Activated CD4-positive, alpha-beta memory T cell treated with anti-CD3 and anti-CD28 coated beads, Interleukin-2, amount 10 ng/mL, durations not matched to agents 7 days and 5 days (primary cell): ENCODE results near the gene GSK3B. TPM values are rescaled to one million over a fixed set of nuclear protein-coding genes. Genes with fewer than 3 reads are reported as not detected.

ENCODE experiments used
- CTCF ChIA-PET: fragments of 350-600 bp; sonication (Branson Sonifier 250); formaldehyde crosslinking; loops from one replicate; lab custom pipeline; 2021; ENCODE audit warnings: antibody characterized with exemption, inconsistent platforms; lab: Charles Lee
- POLR2A ChIA-PET: fragments of 350-600 bp; sonication (Branson Sonifier 250); formaldehyde crosslinking; loops from one replicate; lab custom pipeline; 2021; ENCODE audit warnings: antibody characterized with exemption; lab: Charles Lee
- DNase-seq: peaks from one replicate; pipeline ENCODE4 v3.0.0-alpha.2; 2020
- H3K27ac Mint-ChIP-seq: one replicate; pipeline ENCODE4 v1.8.0; 2021; ENCODE audit warnings: mild to moderate bottlenecking, mixed read lengths
- H3K27me3 Mint-ChIP-seq: one replicate; pipeline ENCODE4 v1.8.0; 2021; ENCODE audit warnings: mixed read lengths
- H3K36me3 Mint-ChIP-seq: one replicate; pipeline ENCODE4 v1.8.0; 2021; ENCODE audit warnings: low read depth, mixed read lengths
- H3K4me1 Mint-ChIP-seq: one replicate; pipeline ENCODE4 v1.8.0; 2021; ENCODE audit warnings: mixed read lengths
- H3K4me3 Mint-ChIP-seq: one replicate; pipeline ENCODE4 v1.8.0; 2021; ENCODE audit warnings: mild to moderate bottlenecking, mixed read lengths
- H3K9me3 Mint-ChIP-seq: one replicate; pipeline ENCODE4 v1.8.0; 2021; ENCODE audit warnings: mixed read lengths
- total RNA-seq, 2 experiments: library from RNA; stranded (reverse); gene quantifications; one replicate each; pipeline ENCODE4 v1.2.3, GENCODE V29; 2021

The GSK3B gene
- total RNA-seq, 2 experiments from 2014 or later: 35.6 to 37.2 TPM

DNA sequence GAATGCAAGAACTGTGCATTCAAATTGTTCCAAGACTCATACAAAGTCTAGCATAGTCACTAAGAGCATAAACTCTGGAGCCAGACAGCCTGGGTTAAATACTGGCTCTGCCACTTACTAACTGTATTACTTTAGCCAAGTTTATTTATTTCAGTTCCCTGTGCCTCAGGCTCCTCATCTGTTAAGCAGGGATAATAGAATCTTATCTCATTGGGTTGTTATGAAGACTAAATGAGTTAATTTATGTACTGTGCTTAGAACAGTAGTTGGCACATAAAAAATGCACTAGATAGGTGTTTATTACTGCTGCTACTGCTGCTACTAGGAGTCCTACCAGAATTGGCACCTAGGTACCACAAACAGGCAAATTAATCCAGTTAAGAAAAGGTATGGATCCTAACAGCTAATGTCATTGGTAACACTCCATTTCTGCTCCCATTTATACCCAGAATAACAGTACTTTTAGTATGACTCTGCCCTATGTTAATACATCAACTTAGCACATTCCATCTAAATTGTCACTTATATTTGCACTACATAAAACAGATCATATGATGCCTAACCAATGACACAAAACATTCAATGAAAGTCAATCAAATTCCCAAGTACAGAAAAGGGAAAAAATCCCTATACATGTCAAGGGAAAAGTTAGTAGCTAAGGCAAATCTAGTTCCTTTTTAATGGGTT is 45.7 kb downstream of the GSK3B start:
- ChIA-PET POLR2A (no interaction called here), CTCF (no interaction called here)
- Mint-ChIP-seq H3K4me3 (no peak overlapping the region), H3K27ac (no peak overlapping the region), H3K36me3 (peaks cover 48% of the 10 kb centered on the region), H3K27me3 (no peaks in the 10 kb centered on the region), H3K4me1 (peaks cover 44% of the 10 kb centered on the region), H3K9me3 (peaks cover 32% of the 10 kb centered on the region)
- no peak for DNase-seq

DNA sequence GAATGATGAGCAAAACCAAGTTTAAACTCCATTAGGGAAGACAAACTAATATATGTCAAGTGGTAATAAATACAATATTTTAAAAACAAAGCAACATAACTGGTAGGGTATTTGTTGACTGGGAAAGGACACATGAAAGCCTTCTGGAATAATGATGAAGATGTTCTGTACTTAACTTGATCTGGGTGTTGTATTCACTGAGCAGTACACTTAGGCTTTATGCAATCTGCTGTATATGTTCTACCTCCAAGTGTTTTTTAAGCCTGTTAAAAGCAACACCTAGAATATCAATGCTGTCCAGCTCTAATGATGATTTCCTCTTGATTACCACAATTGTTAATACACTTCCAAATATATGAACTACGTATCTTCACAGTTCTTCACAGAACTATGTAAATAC is 46.6 kb downstream of the GSK3B start:
- H3K4me1 Mint-ChIP-seq: peaks cover 41% of the 10 kb centered on the region
- DNase-seq: no peak
- CTCF ChIA-PET: no interaction called here
- H3K27ac Mint-ChIP-seq: no peak overlapping the region
- no peaks in the 10 kb centered on the region for H3K27me3 Mint-ChIP-seq
- peaks cover 56% of the 10 kb centered on the region for H3K36me3 Mint-ChIP-seq
- no peak overlapping the region for H3K4me3 Mint-ChIP-seq
- H3K9me3 Mint-ChIP-seq: peaks cover 37% of the 10 kb centered on the region
- POLR2A ChIA-PET: no interaction called here

DNA sequence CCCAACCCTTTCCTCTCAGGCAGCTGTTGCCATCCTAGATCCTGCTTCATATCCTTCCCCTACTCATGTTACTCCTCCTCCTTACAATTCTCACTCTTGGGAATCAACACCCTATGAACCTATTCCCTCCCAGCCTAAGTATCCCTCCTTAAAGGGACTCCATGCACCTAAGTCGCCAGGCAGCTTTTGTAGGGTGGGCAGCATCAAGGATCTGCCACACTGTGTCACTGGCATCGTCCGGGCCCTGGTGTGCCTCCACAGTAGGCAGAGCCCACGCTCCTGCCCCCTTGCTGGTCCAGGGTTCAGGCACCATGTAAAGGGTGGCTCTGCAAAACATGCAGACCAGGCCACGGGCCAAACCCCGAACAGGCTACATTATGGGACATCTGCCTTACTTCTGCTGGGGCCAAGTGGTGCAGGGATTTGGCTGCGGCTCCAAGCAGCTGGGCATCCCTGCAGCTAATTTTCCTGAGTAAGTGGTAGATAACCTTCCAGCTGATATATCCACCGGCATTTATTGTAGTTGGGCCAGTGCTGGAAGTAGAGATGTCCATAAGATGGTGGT is 53.4 kb downstream of the GSK3B start:
- ChIA-PET POLR2A (no interaction called here), CTCF (interaction anchor here (1.2 to 1.9 kb wide), 3 partner anchors 143 to 377 kb away, joined by 4 to 12 read pairs (median 6); no protein-coding TSS in a partner anchor)
- Mint-ChIP-seq H3K27me3 (no peaks in the 10 kb centered on the region), H3K36me3 (peaks cover 68% of the 10 kb centered on the region), H3K4me1 (peaks cover 7% of the 10 kb centered on the region), H3K4me3 (no peak overlapping the region), H3K27ac (no peak overlapping the region), H3K9me3 (peaks cover 62% of the 10 kb centered on the region)
- no peak for DNase-seq

DNA sequence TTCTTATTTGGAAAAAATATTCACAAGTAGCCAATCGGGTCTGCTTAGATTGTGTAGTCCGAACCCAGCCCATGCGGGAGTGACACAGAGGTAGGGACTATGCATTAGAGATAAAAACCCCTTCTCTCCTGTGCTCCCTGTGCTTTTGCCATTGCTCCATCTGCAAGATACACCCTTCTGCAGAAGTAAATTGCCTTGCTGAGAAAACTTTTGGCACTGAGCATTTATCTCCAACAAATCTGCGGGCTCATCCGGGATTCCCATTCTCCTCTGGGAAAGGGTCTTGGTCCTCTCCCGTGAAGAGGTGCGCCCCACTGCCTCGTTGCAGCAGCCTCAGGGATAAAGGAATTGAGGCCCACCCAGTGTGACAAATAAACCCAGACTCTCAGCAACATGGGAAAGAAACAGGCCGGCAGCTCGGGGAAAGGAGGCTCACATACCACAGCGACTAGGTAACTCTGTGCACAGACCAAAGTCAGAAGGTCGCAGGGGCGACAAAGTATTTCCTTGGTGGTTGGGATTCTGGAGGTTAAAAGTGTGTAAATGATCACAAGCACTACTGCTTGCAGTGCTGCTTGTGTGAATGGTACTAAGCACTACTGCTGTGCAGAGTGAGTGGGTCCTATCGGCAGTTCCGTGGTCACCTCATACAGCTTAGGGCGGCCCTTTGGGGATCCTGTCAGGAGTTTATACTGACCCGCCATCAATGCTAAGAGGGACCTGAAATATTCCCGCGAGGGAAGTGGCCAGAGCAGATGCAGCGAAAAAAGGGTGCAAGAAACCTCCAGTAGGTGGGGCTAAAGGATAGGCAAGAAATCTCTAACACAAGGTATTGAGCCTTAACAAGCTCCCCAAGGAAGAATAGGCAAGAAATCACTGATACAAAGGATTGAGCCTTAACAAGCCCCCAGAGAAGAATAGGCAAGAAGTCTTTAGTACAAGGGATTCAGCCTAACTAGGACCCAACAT is 54.3 kb downstream of the GSK3B start:
- peaks cover 52% of the 10 kb centered on the region for H3K9me3 Mint-ChIP-seq
- H3K4me3 Mint-ChIP-seq: no peak overlapping the region
- ChIA-PET CTCF (interaction anchor here (1.2 to 1.9 kb wide), 3 partner anchors 143 to 378 kb away, joined by 4 to 12 read pairs (median 6); no protein-coding TSS in a partner anchor), POLR2A (no interaction called here)
- H3K27me3 Mint-ChIP-seq: no peaks in the 10 kb centered on the region
- DNase-seq: no peak
- peaks cover 4% of the 10 kb centered on the region for H3K4me1 Mint-ChIP-seq
- peaks cover 59% of the 10 kb centered on the region for H3K36me3 Mint-ChIP-seq
- H3K27ac Mint-ChIP-seq: no peak overlapping the region

DNA sequence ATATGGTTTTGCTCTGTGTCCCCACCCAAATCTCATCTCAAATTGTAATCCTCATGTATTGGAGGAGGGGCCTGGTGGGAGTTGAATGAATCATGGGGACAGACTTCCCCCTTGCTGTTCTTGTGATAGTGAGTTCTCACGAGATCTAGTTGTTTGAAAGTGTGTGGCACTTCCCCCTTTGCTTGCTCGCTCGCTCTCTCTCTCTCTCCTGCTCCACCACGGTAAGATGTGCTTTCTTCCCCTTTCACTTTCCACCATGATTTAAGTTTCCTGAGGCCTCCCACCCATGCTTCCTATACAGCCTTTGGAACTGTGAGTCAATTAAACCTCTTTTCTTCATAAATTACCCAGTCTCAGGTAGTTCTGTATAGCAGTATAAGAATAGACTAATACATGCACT is 60.7 kb downstream of the GSK3B start:
- Mint-ChIP-seq H3K27ac (no peak overlapping the region), H3K36me3 (peaks cover 10% of the 10 kb centered on the region), H3K9me3 (peaks cover 15% of the 10 kb centered on the region), H3K27me3 (no peaks in the 10 kb centered on the region), H3K4me3 (no peak overlapping the region), H3K4me1 (peaks cover 9% of the 10 kb centered on the region)
- ChIA-PET POLR2A (no interaction called here), CTCF (no interaction called here)
- DNase-seq: no peak

DNA sequence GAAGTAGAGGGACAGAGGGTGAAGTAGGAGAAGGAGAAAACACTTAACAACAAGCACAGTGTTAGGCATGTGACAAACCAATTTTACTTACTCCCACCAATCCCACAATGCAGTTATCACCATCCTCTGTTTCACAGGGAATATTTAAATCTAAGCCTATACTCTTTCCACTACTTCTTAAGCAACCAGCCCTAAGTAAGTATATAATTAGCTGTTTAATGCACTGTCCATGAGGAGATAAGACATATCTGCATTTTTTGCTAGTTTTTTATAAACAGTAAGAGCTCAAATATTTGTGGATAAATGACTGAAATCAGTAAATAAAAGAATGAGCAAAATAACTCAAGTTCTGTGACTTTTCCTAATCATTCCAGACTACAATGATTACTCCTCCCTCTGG is 62.7 kb downstream of the GSK3B start:
- ChIA-PET CTCF (no interaction called here), POLR2A (interaction anchor here (1.1 kb wide), 1 partner anchor 64 kb away, joined by 5 read pairs; no protein-coding TSS in a partner anchor)
- no peak overlapping the region for H3K27ac Mint-ChIP-seq
- peaks cover 12% of the 10 kb centered on the region for H3K36me3 Mint-ChIP-seq
- H3K9me3 Mint-ChIP-seq: peaks cover 11% of the 10 kb centered on the region
- no peaks in the 10 kb centered on the region for H3K27me3 Mint-ChIP-seq
- no peak overlapping the region for H3K4me3 Mint-ChIP-seq
- peaks cover 9% of the 10 kb centered on the region for H3K4me1 Mint-ChIP-seq
- no peak for DNase-seq

DNA sequence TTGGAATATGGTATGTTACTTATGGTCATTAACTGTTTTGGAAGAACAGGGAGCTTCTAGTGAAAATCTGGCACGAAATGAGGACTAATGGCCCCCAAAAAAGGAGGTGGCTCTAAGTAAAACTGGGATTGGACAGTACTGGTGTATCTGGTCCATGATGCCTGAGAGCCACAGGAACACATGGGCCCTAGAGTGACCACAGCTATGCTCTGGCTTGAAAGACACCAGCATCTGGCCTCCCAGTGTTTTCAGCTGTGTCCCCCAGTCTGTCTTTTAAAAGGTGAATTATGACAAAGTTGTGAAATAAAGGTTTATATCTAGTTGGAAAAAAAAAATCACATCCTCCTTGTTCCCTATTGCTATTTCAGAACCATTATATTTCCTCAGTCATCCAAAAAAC is 64.5 kb downstream of the GSK3B start:
- H3K9me3 Mint-ChIP-seq: peaks cover 11% of the 10 kb centered on the region
- H3K27ac Mint-ChIP-seq: no peak overlapping the region
- peaks cover 22% of the 10 kb centered on the region for H3K36me3 Mint-ChIP-seq
- peaks cover 15% of the 10 kb centered on the region for H3K4me1 Mint-ChIP-seq
- H3K27me3 Mint-ChIP-seq: no peaks in the 10 kb centered on the region
- no peak for DNase-seq
- CTCF ChIA-PET: no interaction called here
- H3K4me3 Mint-ChIP-seq: no peak overlapping the region
- POLR2A ChIA-PET: no interaction called here

DNA sequence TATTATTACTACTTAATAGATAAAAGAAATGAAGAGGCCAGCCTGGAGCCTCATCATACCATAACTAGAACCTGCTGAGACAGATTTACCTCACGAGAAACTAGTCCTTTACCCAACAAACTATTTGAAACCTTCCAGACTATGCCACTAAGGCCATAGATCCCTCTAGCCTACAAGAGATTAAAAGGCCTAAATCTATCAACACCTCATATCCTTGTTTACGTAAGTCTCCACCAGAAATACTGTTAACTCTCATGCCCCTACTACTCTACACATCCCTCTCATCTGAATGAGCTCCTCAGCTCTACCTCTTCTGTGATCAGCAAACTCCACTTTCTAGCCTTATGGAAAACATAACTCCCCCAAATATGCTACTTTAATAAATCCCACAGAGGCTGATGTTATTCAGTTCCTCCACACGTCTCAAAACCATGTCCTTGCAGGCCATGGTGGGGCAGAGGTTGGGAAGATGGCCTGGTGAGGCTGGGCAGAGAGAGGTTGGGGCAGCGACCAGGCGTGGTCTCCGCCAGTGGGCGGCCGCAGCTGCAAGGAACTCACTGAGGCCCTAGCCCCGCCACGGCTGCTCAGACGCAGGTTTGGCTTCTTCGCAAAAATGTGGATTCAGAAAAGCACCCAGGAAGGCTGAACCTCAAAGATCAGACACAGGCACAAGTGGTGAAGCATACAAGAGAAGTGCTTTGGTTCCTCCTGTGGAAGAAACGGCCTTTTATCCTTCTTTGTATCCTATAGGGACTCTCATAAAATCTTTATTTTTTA is 65.8 kb downstream of the GSK3B start:
- ChIA-PET CTCF (no interaction called here), POLR2A (no interaction called here)
- Mint-ChIP-seq H3K36me3 (peaks cover 24% of the 10 kb centered on the region), H3K4me3 (no peak overlapping the region), H3K27me3 (no peaks in the 10 kb centered on the region), H3K4me1 (peaks cover 13% of the 10 kb centered on the region), H3K9me3 (peaks cover 7% of the 10 kb centered on the region), H3K27ac (no peak overlapping the region)
- no peak for DNase-seq

DNA sequence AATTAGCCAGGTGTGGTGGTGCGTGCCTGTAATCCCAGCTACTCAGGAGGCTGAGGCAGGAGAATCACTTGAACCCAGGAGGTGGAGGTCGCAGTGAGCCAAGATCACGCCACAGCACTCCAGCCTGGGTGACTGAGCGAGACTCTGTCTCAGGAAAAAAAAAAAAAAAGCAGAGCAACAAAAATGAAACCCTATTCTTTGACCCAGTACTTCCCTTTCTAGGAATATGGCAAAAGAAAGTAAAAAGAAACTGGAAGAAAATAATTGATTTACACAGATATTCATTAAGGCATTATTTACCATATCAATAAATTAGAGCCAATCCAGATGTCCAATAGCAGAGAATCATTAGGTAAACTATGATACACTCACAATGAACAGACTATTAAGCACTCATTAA is 67.0 kb downstream of the GSK3B start:
- ChIA-PET CTCF (no interaction called here), POLR2A (no interaction called here)
- DNase-seq: no peak
- Mint-ChIP-seq H3K27ac (no peak overlapping the region), H3K4me3 (no peak overlapping the region), H3K4me1 (peaks cover 11% of the 10 kb centered on the region), H3K27me3 (no peaks in the 10 kb centered on the region), H3K36me3 (peaks cover 20% of the 10 kb centered on the region), H3K9me3 (no peaks in the 10 kb centered on the region)

DNA sequence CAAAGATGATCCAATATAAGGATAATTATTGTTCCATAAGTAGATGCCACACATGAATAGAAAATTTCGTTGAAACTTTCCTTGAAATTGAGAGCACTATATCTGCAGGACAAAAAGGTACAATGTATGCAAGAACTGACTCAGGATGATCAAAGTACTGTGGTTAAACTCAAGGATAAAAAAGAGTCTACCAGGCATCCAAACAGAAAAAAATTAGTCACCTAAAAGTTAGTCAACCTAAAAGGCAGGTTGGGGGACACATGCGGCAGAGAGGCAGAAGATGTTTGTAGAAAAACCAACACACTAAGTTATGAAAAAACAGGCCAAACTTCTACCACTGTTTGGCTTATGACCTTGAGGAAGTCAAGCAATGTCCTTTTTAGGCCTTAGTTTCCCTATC is 68.7 kb downstream of the GSK3B start:
- POLR2A ChIA-PET: no interaction called here
- Mint-ChIP-seq H3K9me3 (no peaks in the 10 kb centered on the region), H3K27me3 (no peaks in the 10 kb centered on the region), H3K4me1 (peaks cover 12% of the 10 kb centered on the region), H3K4me3 (no peak overlapping the region), H3K27ac (no peak overlapping the region), H3K36me3 (peaks cover 23% of the 10 kb centered on the region)
- CTCF ChIA-PET: no interaction called here
- DNase-seq: no peak

DNA sequence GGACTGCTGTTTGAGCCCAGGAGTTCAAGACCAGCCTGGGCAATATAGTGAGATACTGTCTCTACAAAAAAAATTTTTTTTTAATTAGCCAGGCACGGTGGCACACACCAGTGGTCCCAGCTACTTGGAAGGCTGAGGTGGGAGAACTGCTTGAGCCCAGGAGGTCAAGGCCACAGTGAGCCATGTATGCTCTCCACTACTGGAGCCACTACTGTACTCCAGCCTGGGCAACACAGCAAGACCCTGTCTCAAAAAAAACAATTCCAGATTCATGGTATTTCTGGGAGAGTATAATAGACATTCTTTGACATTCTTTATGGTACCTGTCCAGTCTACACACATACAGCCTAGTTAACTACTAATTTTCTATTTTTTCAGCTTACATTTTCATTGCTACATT is 70.1 kb downstream of the GSK3B start:
- Mint-ChIP-seq H3K27me3 (no peaks in the 10 kb centered on the region), H3K27ac (no peak overlapping the region), H3K9me3 (no peaks in the 10 kb centered on the region), H3K4me1 (peaks cover 14% of the 10 kb centered on the region), H3K36me3 (peaks cover 24% of the 10 kb centered on the region), H3K4me3 (no peak overlapping the region)
- ChIA-PET POLR2A (no interaction called here), CTCF (no interaction called here)
- no peak for DNase-seq

DNA sequence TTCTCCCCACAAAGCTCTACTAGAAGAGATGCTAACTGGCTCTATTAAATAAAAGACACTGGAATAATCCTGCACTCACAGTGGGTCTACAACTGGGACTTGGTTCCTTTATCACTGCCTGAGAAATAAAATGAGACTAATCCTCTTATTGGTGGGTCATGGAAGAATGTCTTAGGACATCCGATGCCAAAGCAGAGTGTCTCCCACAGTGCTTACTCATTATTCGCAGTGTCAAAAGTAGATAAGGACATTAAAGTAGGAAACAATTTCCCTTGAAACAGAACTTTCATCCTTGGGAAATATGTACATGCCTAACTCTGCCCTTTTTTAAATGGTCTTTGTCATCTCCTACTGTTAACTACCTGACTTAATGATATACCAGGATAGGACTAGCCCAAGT is 71.5 kb downstream of the GSK3B start:
- H3K4me3 Mint-ChIP-seq: no peak overlapping the region
- H3K27ac Mint-ChIP-seq: no peak overlapping the region
- no peaks in the 10 kb centered on the region for H3K9me3 Mint-ChIP-seq
- CTCF ChIA-PET: no interaction called here
- DNase-seq: no peak
- POLR2A ChIA-PET: no interaction called here
- H3K36me3 Mint-ChIP-seq: peaks cover 21% of the 10 kb centered on the region
- no peaks in the 10 kb centered on the region for H3K27me3 Mint-ChIP-seq
- H3K4me1 Mint-ChIP-seq: peaks cover 14% of the 10 kb centered on the region
